Stimulated activated CD4-positive, alpha-beta T cell treated with anti-CD3 and anti-CD28 coated beads, Interleukin-1b, Interleukin-23, amount 100 ng/mL, for 48 hours (primary cell): ENCODE results near the gene LSM3.
"Not testable (repeated sequence)": the region's sequence is repeated elsewhere in the genome, so short reads cannot be mapped to it uniquely, and the experiment has no call there.

ENCODE experiments used
- DNase-seq: peaks from one replicate; pipeline ENCODE4 v3.0.0-alpha.2; 2020

The LSM3 gene

GRCh38 chr3:14222900-14223594 lies 44.4 kb downstream of the LSM3 start:
- no peak for DNase-seq

- DNase-seq, result no peak
These were observed 45.0 kb downstream of the LSM3 start for GRCh38 chr3:14223595-14223994.

DNA sequence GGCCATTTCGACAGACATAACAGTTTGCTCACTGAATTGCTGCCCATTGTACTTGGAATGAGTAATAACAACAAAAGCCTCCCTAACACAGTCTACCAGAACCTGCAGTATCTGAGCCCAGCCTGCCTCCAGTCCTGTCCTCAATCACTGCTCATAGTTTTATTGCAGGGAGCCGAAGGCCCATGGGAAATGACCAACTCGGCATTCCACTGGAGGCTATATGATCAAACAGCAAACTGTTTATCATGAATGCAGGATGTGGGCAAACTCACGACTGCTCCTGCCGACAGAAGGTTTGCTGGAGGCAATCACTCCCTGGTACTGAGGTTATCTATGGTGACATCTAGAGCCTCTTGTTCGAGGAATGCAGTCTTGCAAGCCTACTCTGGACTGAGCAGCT lies 46.3 kb downstream of the LSM3 start:
- no peak for DNase-seq

DNA sequence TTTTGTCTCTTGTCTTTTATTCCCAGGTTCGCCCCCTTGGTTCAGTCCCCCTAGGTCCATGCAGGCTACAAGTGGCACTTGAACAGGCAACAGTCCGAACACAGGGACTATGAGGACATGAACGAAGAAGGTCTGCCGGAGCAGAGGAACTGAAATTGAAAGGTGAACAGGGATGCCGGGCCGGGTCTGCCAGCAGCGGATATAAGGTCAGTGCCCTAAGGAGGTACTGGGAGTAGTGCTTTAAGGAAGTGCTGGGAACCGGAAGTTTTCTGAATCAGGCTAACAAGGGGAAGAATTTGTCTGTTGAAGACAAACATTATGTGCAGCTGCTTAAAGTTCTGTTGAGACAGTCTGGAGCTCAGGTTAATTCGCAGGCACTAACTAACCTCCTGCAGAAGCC lies 46.8 kb downstream of the LSM3 start:
- DNase-seq, result no peak

DNA sequence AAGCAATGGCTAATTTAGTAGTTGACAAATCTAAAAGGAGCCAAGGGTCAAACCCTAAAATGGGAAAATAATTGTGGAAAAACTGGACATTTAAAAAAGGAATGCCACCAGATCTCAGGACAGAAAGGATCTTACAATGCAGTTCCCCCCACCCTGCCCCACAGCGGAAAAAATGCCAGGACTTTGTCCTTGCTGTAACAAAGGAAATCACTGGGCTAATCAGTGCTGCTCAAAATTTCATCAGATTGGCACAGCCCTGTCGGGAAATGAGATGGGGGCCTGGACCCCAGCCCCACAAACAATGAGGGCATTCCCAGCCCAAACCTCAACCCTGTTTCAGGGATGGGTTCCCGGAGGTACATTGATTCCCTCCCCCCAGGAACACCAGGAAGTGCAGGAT lies 47.7 kb downstream of the LSM3 start:
- not testable (repeated sequence) for DNase-seq

DNA sequence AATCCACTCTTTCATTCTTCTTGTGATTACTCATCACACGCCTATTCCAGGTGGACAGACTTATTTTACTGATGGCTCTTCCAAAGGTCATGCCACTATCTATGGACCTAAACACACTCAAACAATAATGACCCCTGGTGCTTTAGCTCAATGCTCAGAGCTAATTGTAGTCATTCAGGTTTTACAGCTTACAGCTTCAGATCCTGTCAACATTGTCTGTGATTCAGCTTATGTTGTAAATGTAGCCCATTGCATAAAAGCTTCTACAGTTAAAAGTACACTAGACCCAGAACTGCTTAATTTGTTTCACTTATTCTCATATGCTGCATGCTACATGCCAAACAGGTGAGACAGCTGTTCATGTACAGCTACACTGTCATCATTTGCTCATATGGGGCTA lies 49.2 kb downstream of the LSM3 start:
- no peak for DNase-seq

GRCh38 chr3:14228681-14229470 lies 50.3 kb downstream of the LSM3 start:
- DNase-seq, result no peak

DNA sequence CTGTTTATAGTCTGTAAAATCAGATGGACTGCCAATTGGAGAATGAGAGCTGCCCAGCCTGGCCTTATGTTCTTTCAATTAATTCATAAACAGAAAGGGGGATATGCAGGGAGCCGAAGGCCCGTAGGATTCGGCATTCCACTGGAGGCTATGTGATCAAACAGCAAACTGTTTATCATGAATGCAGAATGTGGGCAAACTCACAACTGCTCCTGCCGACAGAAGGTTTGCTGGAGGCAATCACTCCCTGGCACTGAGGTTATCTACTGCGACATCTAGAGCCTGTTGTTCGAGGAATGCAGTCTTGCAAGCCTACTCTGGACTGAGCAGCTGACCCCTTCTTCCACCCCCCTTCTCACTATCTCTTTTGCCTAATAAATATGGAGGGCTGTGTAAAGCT lies 51.1 kb downstream of the LSM3 start:
- not testable (repeated sequence) for DNase-seq

GRCh38 chr3:14230729-14231128 lies 52.1 kb downstream of the LSM3 start:
- DNase-seq, result no peak

- DNase-seq, result no peak
These were observed 52.8 kb downstream of the LSM3 start for GRCh38 chr3:14231145-14231990.

DNA sequence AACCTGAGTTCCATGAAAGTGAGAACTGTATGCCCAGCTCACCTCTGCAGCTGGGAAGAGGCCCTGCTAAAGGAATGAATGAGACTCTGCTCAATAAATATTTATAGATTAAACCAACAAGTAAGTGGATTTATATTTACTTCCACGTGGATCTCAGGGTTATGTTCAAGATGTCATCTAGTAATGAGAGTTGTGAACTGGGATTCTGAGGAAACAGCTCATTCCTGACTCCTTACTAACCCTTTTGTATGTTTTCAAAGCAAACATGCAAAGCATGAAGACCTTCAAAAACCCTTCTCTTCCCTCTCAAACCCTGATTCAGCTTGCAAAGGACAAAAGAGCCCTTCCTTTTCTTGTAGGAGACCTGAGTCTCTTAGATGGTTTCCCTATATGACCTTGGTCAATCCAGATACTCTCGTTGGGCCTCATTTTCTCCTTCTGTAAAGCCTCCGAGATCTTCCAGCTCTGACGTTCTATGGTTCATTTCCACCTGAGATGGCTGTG lies 53.4 kb downstream of the LSM3 start:
- no peak for DNase-seq

- DNase-seq, result no peak
These were observed 55.8 kb downstream of the LSM3 start for GRCh38 chr3:14234251-14235002.

GRCh38 chr3:14235003-14235911 lies 56.6 kb downstream of the LSM3 start:
- no peak for DNase-seq

DNA sequence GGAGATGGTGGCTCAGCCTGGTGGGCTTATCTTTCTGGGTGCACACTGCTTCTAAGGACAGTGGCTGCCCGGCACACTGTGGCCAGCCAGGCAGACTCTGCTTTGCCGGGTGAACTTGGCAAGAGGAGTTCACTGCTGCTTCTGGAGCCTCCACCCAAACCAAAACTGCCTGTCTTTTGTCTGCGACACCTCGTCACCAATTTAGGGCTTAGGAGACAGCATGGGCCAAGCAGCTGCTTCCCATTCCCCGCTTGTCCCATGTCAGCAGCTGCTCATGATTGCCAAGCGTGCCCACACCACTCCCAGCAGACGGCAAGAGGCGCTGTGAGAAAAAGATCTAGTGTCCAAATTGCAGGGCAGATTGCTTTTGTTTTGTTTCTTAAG lies 57.3 kb downstream of the LSM3 start:
- no peak for DNase-seq

DNA sequence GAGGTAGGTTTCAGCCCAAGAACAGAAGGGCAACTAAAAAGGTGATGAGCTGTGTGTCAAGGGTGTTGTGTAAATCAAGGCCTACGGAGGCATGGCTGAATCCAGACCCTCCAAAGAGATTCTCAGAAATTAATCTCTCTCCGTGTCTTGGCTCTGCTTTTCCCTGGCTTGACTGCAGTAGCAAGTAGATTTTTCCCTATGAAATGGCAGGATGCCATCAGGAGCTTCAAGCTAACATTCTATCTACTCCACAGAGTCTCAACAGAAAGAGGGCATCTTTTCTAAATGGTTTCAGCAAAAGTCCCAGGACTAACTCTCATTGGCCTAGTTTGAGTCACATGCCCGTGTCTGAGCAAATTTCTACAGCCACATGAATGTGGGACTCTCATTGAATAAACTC lies 58.3 kb downstream of the LSM3 start:
- no peak for DNase-seq

- DNase-seq, result no peak
These were observed 58.8 kb downstream of the LSM3 start for GRCh38 chr3:14237457-14237856.

- no peak for DNase-seq
These were observed 59.7 kb downstream of the LSM3 start for GRCh38 chr3:14238356-14238755.

DNA sequence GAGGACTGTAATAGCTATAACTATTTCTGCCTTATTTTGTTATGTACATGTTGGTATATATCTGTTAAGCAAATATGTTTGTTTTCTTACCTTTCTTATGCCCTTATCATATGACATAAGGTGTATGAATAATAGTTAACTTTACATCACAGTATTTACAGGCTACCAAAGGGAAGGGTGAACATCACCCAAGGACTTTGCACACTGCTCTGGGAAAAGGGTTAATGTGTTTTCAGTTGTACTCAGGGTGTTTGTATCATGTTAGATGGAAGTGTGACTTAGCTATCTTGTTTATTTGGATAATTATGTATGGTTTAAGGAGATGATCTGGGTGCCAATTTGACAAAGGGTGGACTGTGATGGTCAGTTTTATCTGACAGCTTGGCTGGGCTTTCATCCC lies 60.3 kb downstream of the LSM3 start:
- no peak for DNase-seq

GRCh38 chr3:14239940-14240339 lies 61.3 kb downstream of the LSM3 start:
- no peak for DNase-seq

GRCh38 chr3:14240366-14240765 lies 61.7 kb downstream of the LSM3 start:
- DNase-seq, result no peak

GRCh38 chr3:14241716-14242115 lies 63.1 kb downstream of the LSM3 start:
- DNase-seq, result no peak
